Stomach (tissue), 9 donors: ENCODE results near the gene TMEM258. TPM values are rescaled to one million over a fixed set of nuclear protein-coding genes. Genes with fewer than 3 reads are reported as not detected.

Source experiments
- DNase-seq, 2 donors: peaks; one replicate each; pipeline versions ENCODE4 v3.0.0 to v3.0.0-alpha.2; 2013 to 2019
- H3K27ac ChIP-seq, 5 donors: fragments of 200-600 bp in 4 of 5; sonication (generic) in 4 of 5; one replicate each; pipeline ENCODE4 v1.5.1; 2013 to 2019; ENCODE audit warnings: mild to moderate bottlenecking in 1 of 5, moderate library complexity in 1 of 5
- H3K27me3 ChIP-seq, 3 donors: fragments of 200-600 bp; sonication (generic); one replicate each; pipeline ENCODE4 v1.5.1; 2017 to 2019; ENCODE audit warnings: mixed run types in 1 of 3
- H3K36me3 ChIP-seq, 4 donors: fragments of 200-600 bp; sonication (generic); 1 replicate in 3 of 4; 2 replicates in 1 of 4; pipeline ENCODE4 v1.5.1; 2016 to 2019
- H3K4me1 ChIP-seq, 4 donors: fragments of 200-600 bp; sonication (generic); one replicate each; pipeline ENCODE4 v1.5.1; 2016 to 2019
- H3K4me3 ChIP-seq, 4 donors: fragments of 200-600 bp; sonication (generic) in 3 of 4; one replicate each; pipeline ENCODE4 v1.5.1; 2016 to 2019; ENCODE audit warnings: mild to moderate bottlenecking in 1 of 4
- H3K9me3 ChIP-seq, 4 donors: fragments of 200-600 bp; sonication (generic); one replicate each; pipeline ENCODE4 v1.5.1; 2016 to 2019
- CTCF ChIP-seq, 7 experiments: fragments of 450-650 bp in 4 of 7; fragments of 200-600 bp in 3 of 7; sonication (generic) in 3 of 7; IDR thresholded peaks; one replicate each; pipeline ENCODE4 v1.5.1; 2016 to 2019; ENCODE audit warnings: antibody characterized with exemption in 7 of 7, control low read depth in 2 of 7, mild to moderate bottlenecking in 1 of 7
- EP300 ChIP-seq: sonication (generic); formaldehyde crosslinking; IDR thresholded peaks from one replicate; pipeline ENCODE4 v1.6.1; 2017; ENCODE audit warnings: antibody characterized with exemption
- POLR2A ChIP-seq, 4 donors: fragments of 450-650 bp; IDR thresholded peaks; one replicate each; pipeline ENCODE4 v1.6.1; 2016; ENCODE audit warnings: antibody characterized with exemption in 4 of 4, control low read depth in 2 of 4, mild to moderate bottlenecking in 1 of 4, moderate library complexity in 1 of 4
- POLR2AphosphoS5 ChIP-seq, 3 donors: sonication (generic); formaldehyde crosslinking; IDR thresholded peaks; one replicate each; pipeline ENCODE4 v1.6.1; 2016; ENCODE audit warnings: antibody characterized with exemption in 3 of 3
- WGBS, 5 donors: extraction: QIAGEN DNeasy Blood & Tissue Kit in 3 of 5; methylation state at CpG; one replicate each; pipeline versions ENCODE4 v1.1.5 to v1.1.7; 2013 to 2018; 5-methylcytosine and 5-hydroxymethylcytosine counted together
- intact Hi-C: fragments of 100-400 bp; cut with DNase I; formaldehyde crosslinking; loops from one replicate; pipeline ENCODE4 v1.15.1; 2023; ENCODE audit warnings: low total_unique reads
- polyA plus RNA-seq, 3 donors: library from polyadenylated mRNA; stranded (reverse); fragments of 200-250 nt; gene quantifications; one replicate each; pipeline ENCODE4 v1.2.3, GENCODE V29; 2013
- total RNA-seq, 5 donors: library from RNA; depleted of rRNA; stranded (reverse); fragments of >200 nt; gene quantifications; one replicate each; pipeline versions ENCODE4 v1.1.0 to v1.2.3, GENCODE V29; 2014 to 2016
- donor health status: healthy with polysubstance abuse.
- donor health status: Bipolar disorder and iron deficiency.
- donor health status: healthy.

Gene TMEM258
- total and polyA plus RNA-seq, 8 donors, result 24.1 to 274 (median 50.3) TPM; not detected in 1

- Histone ChIP-seq H3K9me3 (no peaks in the 10 kb centered on the region), H3K4me1 (peaks cover 55 to 83% (median 76%) of the 10 kb centered on the region in 4 donors), H3K27me3 (peaks cover 0 to 10% (median 0%) of the 10 kb centered on the region in 3 donors), H3K4me3 (peak overlapping the region; percentile 26 to 46 (median 30)), H3K36me3 (peaks cover 0 to 30% (median 5%) of the 10 kb centered on the region in 4 donors), H3K27ac (peak overlapping the region; percentile 89 to 95 (median 90))
- no peak for DNase-seq
- intact Hi-C loops, result no loop called here
- whole genome bisulfite sequencing, 5 donors, result 39 to 67% (median 59%) methylated on average over 12 to 20 of the region's 20 CpGs
- TF ChIP-seq POLR2AphosphoS5 (IDR thresholded peaks at IDR 0.05), result no peak
- no peak for TF ChIP-seq CTCF (IDR thresholded peaks at IDR 0.05)
- no peak for TF ChIP-seq POLR2A (IDR thresholded peaks at IDR 0.05)
- no peak for TF ChIP-seq EP300
Observed at GRCh38 chr11:61769946-61770683, 22.3 kb downstream of the TMEM258 start.

- H3K27ac ChIP-seq, result peak overlapping the region; percentile 89 to 95 (median 90)
- 31 to 78% (median 41%) methylated on average over 4 to 33 of the region's 33 CpGs for WGBS, 5 donors
- TF ChIP-seq EP300 (no peak), CTCF (IDR thresholded peaks at IDR 0.05) (peak in 2 of 7 experiments; percentile 27 to 67), POLR2A (IDR thresholded peaks at IDR 0.05) (no peak), POLR2AphosphoS5 (IDR thresholded peaks at IDR 0.05) (peak in 2 of 3 donors; percentile 74 to 78)
- H3K36me3 ChIP-seq, result peaks cover 0 to 30% (median 5%) of the 10 kb centered on the region in 4 donors
- DNase-seq, result peak; percentile 85 to 92
- H3K4me1 ChIP-seq, result peaks cover 59 to 82% (median 76%) of the 10 kb centered on the region in 4 donors
- intact Hi-C loops, result no loop called here
- peak overlapping the region; percentile 26 to 46 (median 30) for H3K4me3 ChIP-seq
- peaks cover 0 to 14% (median 0%) of the 10 kb centered on the region in 3 donors for H3K27me3 ChIP-seq
- no peaks in the 10 kb centered on the region for H3K9me3 ChIP-seq
Observed at GRCh38 chr11:61769169-61769920, 23.1 kb downstream of the TMEM258 start.

- intact Hi-C loops, result no loop called here
- Histone ChIP-seq H3K9me3 (no peaks in the 10 kb centered on the region), H3K27ac (peak overlapping the region; percentile 89 to 95 (median 90)), H3K4me3 (peak overlapping the region in 1 of 4 donors; percentile 46), H3K4me1 (peaks cover 67 to 87% (median 79%) of the 10 kb centered on the region in 4 donors), H3K36me3 (peaks cover 0 to 24% (median 2%) of the 10 kb centered on the region in 4 donors), H3K27me3 (peaks cover 0 to 20% (median 0%) of the 10 kb centered on the region in 3 donors)
- TF ChIP-seq CTCF (IDR thresholded peaks at IDR 0.05) (no peak), POLR2A (IDR thresholded peaks at IDR 0.05) (no peak), POLR2AphosphoS5 (IDR thresholded peaks at IDR 0.05) (peak in 2 of 3 donors; percentile 25 to 36), EP300 (no peak)
- WGBS, 5 donors, result 30 to 58% (median 38%) methylated on average over 10 to 11 of the region's 11 CpGs
- DNase-seq, result peak; percentile 59 to 82
Observed at GRCh38 chr11:61768376-61769076, 23.9 kb downstream of the TMEM258 start.
